Gastrocnemius medialis (tissue), 4 donors: ENCODE data around the gene PAX2. TPM values are rescaled to one million over a fixed set of nuclear protein-coding genes. Genes with fewer than 3 reads are reported as not detected.

ENCODE experiments used
- ATAC-seq, 2 donors: fragments of 150-250 bp; one replicate each; pipeline ENCODE4 v1.9.1; 2016
- DNase-seq, 2 donors: peaks; one replicate each; pipeline ENCODE4 v3.0.0-alpha.2; 2019
- H3K27ac ChIP-seq, 4 donors: fragments of 200-600 bp; sonication (generic); 1 replicate in 1 of 4; 2 replicates in 3 of 4; pipeline ENCODE4 v1.5.1; 2016 to 2018; ENCODE audit warnings: mild to moderate bottlenecking in 2 of 4, moderate library complexity in 1 of 4
- H3K27me3 ChIP-seq, 3 donors: fragments of 200-600 bp; sonication (generic) in 2 of 3; 1 replicate in 1 of 3; 2 replicates in 2 of 3; pipeline versions ENCODE4 v1.5.1 to v1.6.0; 2016 to 2019; ENCODE audit warnings: mild to moderate bottlenecking in 1 of 3, moderate library complexity in 1 of 3
- H3K36me3 ChIP-seq, 2 donors: fragments of 200-600 bp; sonication (generic) in 1 of 2; one replicate each; pipeline ENCODE4 v1.5.1; 2017 to 2018
- H3K4me1 ChIP-seq, 2 donors: fragments of 200-600 bp; sonication (generic) in 1 of 2; one replicate each; pipeline ENCODE4 v1.5.1; 2016 to 2017; ENCODE audit warnings: mild to moderate bottlenecking in 2 of 2
- H3K4me3 ChIP-seq, 4 donors: fragments of 200-600 bp; sonication (generic) in 3 of 4; 1 replicate in 1 of 4; 2 replicates in 3 of 4; pipeline ENCODE4 v1.5.1; 2016 to 2019; ENCODE audit warnings: mild to moderate bottlenecking in 2 of 4
- H3K9me3 ChIP-seq, 3 donors: fragments of 200-600 bp; sonication (generic) in 2 of 3; 1 replicate in 1 of 3; 2 replicates in 2 of 3; pipeline ENCODE4 v1.5.1; 2016 to 2019
- POLR2A ChIP-seq, 2 donors: fragments of 450-650 bp; IDR thresholded peaks; one replicate each; pipeline ENCODE4 v1.6.1; 2017; ENCODE audit warnings: antibody characterized with exemption in 2 of 2, mild to moderate bottlenecking in 2 of 2, moderate library complexity in 2 of 2
- in situ Hi-C, 4 donors: fragments of 200-750 bp; cut with MboI; loops; one replicate each; pipeline versions ENCODE4 v1.15.0 to v1.8.0; 2017; ENCODE audit warnings: low sequenced_read_pairs in 4 of 4
- intact Hi-C: fragments of 100-400 bp; cut with DNase I; formaldehyde crosslinking; loops from one replicate; pipeline ENCODE4 v1.15.1; 2023; ENCODE audit warnings: low total_unique reads
- total RNA-seq, 4 donors: library from RNA; depleted of rRNA; stranded (reverse); fragments of >200 nt; gene quantifications; one replicate each; pipeline versions ENCODE4 v1.1.0 to v1.2.3, GENCODE V29; 2016
- TF ChIP-seq, protein P1 (sequence below), 5 experiments: fragments of 450-650 bp in 3 of 5; fragments of 200-600 bp in 2 of 5; sonication (generic) in 2 of 5; IDR thresholded peaks in 4 of 5; conservative IDR thresholded peaks in 1 of 5; 1 replicate in 4 of 5; 2 replicates in 1 of 5; pipeline ENCODE4 v1.5.1; 2016 to 2019; ENCODE audit warnings: antibody characterized with exemption in 5 of 5, mild to moderate bottlenecking in 3 of 5, moderate library complexity in 3 of 5

The PAX2 gene
- total RNA-seq, 4 donors from 2014 or later = not detected

DNA sequence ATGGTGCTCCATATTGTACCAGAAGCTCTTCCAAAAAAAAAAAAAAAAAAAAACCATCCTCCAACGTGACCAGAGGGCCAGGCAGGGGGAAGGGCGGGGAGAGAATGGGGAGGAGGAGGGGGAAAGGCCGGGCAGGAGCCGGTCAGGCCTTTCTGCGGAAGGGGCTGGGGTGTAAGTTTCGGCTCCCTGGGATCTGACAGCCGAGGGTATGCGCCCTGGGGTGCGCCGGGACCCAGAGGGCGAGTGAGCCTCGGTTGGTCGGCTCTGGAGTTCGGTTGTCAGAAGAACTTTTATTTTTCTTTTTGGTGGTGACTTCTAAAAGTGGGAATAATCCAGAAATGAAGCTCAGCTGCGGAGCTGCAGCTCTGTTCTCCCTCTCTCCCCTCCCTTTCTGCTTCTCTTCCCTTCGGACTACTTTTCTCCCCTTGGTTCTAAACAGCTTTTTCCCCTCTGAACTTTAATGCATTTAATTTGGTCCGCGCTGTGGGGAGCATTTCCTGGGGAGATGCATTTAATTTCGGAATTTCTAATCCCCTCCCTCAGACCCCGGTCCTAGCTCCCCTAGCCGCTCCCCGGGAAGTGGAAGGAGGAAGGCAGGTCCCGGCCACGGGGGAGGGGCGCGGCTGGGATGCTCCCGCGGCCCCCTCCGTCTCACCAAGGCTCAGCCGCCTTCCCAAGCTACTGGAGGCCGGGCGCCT is 3.9 kb upstream of the PAX2 start:
- no peak overlapping the region for H3K4me3 ChIP-seq
- ATAC-seq (no peak), DNase-seq (no peak)
- H3K9me3 ChIP-seq = no peaks in the 10 kb centered on the region
- no peaks in the 10 kb centered on the region for H3K36me3 ChIP-seq
- peaks cover 23 to 42% of the 10 kb centered on the region in 2 donors for H3K4me1 ChIP-seq
- intact Hi-C loops = no loop called here
- peaks cover 92 to 100% (median 99%) of the 10 kb centered on the region in 3 donors for H3K27me3 ChIP-seq
- no peak for TF ChIP-seq POLR2A (IDR thresholded peaks at IDR 0.05)
- TF ChIP-seq, protein P1, sequence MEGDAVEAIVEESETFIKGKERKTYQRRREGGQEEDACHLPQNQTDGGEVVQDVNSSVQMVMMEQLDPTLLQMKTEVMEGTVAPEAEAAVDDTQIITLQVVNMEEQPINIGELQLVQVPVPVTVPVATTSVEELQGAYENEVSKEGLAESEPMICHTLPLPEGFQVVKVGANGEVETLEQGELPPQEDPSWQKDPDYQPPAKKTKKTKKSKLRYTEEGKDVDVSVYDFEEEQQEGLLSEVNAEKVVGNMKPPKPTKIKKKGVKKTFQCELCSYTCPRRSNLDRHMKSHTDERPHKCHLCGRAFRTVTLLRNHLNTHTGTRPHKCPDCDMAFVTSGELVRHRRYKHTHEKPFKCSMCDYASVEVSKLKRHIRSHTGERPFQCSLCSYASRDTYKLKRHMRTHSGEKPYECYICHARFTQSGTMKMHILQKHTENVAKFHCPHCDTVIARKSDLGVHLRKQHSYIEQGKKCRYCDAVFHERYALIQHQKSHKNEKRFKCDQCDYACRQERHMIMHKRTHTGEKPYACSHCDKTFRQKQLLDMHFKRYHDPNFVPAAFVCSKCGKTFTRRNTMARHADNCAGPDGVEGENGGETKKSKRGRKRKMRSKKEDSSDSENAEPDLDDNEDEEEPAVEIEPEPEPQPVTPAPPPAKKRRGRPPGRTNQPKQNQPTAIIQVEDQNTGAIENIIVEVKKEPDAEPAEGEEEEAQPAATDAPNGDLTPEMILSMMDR (IDR thresholded peaks at IDR 0.05 in 4 of 5, conservative IDR thresholded peaks at IDR 0.05 in 1 of 5) = no peak
- no peak overlapping the region for H3K27ac ChIP-seq
- in situ Hi-C loops = no loop called here

DNA sequence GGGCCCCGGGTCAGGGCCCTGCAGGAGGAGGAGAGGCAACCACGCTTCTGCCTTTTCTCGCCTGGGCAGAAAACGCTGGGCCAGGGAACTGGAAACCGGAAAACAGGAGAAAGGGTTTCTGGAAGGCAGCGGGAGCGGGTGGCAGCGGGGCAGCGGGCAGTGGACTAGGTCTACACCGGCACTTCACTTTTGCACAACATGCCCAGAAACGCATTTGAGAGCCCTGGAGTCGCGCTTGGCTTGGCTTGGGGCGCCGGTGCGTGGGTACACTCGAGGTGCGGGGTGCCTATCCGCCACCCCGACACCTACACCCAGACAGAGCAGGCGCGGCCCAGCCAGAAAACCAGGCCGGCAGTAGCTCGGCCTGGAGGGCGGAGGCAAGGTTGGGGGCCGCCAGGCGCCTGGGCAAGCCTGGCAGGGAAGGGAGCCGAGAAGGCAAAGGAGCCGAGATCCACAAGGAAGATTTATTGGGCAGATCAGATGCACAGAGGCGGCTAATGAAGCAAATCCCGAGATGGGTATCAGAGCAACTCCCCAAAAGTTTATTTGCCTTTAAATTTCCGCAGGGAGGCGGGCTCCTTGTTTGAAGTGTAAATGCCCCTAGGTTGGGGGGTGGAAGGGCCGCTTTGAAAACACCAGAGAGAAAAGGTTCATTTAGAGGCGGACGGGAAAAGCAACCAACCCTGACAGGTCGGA is 3.2 kb upstream of the PAX2 start:
- Histone ChIP-seq H3K27me3 (peaks cover 92 to 100% (median 99%) of the 10 kb centered on the region in 3 donors), H3K9me3 (no peaks in the 10 kb centered on the region), H3K4me3 (no peak overlapping the region), H3K27ac (no peak overlapping the region), H3K4me1 (peaks cover 26 to 43% of the 10 kb centered on the region in 2 donors), H3K36me3 (no peaks in the 10 kb centered on the region)
- ATAC-seq (no peak), DNase-seq (no peak)
- intact Hi-C loops (no loop called here), in situ Hi-C loops (no loop called here)
- TF ChIP-seq, protein P1 (IDR thresholded peaks at IDR 0.05 in 4 of 5, conservative IDR thresholded peaks at IDR 0.05 in 1 of 5) = no peak
- no peak for TF ChIP-seq POLR2A (IDR thresholded peaks at IDR 0.05)

GRCh38 chr10:100742936-100743335 is 2.4 kb upstream of the PAX2 start:
- ATAC-seq (no peak), DNase-seq (no peak)
- in situ Hi-C loops (no loop called here), intact Hi-C loops (no loop called here)
- TF ChIP-seq, protein P1 (IDR thresholded peaks at IDR 0.05 in 4 of 5, conservative IDR thresholded peaks at IDR 0.05 in 1 of 5) = no peak
- TF ChIP-seq POLR2A (IDR thresholded peaks at IDR 0.05) = no peak
- H3K4me1 ChIP-seq = peaks cover 31 to 45% of the 10 kb centered on the region in 2 donors
- H3K27ac ChIP-seq = no peak overlapping the region
- no peak overlapping the region for H3K4me3 ChIP-seq
- H3K27me3 ChIP-seq = peaks cover 92 to 100% (median 99%) of the 10 kb centered on the region in 3 donors
- H3K36me3 ChIP-seq = no peaks in the 10 kb centered on the region
- H3K9me3 ChIP-seq = no peaks in the 10 kb centered on the region

- TF ChIP-seq, protein P1 (IDR thresholded peaks at IDR 0.05 in 4 of 5, conservative IDR thresholded peaks at IDR 0.05 in 1 of 5) = peak in 4 of 5 experiments; percentile 34 to 58 (median 38)
- no peak for TF ChIP-seq POLR2A (IDR thresholded peaks at IDR 0.05)
- Histone ChIP-seq H3K27ac (no peak overlapping the region), H3K4me1 (peaks cover 39 to 53% of the 10 kb centered on the region in 2 donors), H3K9me3 (no peaks in the 10 kb centered on the region), H3K27me3 (peaks cover 92 to 100% (median 99%) of the 10 kb centered on the region in 3 donors), H3K36me3 (no peaks in the 10 kb centered on the region), H3K4me3 (peak overlapping the region in 1 of 4 donors; percentile 52)
- DNase-seq = peak in 1 of 2 donors; percentile 19
- ATAC-seq = peak in 1 of 2 donors; percentile 76
- intact Hi-C loops = no loop called here
- in situ Hi-C loops = no loop called here
These were observed 1.7 kb upstream of the PAX2 start for GRCh38 chr10:100743626-100744135.
